SK-N-DZ (cell line): ENCODE measurements around the gene DBP.

Source experiments
- DNase-seq: peaks from one replicate; pipeline ENCODE4 v3.0.0-alpha.2; 2015; ENCODE audit warnings: low spot score

Gene DBP

GRCh38 chr19:48613852-48614435 is 23.2 kb downstream of the DBP start:
- no peak for DNase-seq

GRCh38 chr19:48613024-48613851 is 23.9 kb downstream of the DBP start:
- DNase-seq, result no peak

- DNase-seq, result no peak
Measured at GRCh38 chr19:48611872-48612271, 25.3 kb downstream of the DBP start.

GRCh38 chr19:48609571-48610108 is 27.5 kb downstream of the DBP start:
- no peak for DNase-seq

GRCh38 chr19:48608798-48609263 is 28.3 kb downstream of the DBP start:
- no peak for DNase-seq

- DNase-seq, result no peak
Measured at GRCh38 chr19:48607359-48607755, 29.8 kb downstream of the DBP start.

- no peak for DNase-seq
Measured at GRCh38 chr19:48606463-48607358, 30.5 kb downstream of the DBP start, which contains the start of gene SPACA4. TSS of gene SPACA4 (plus strand) at chr19:48606742. CDS start at chr19:48606979, 237 bp downstream.

GRCh38 chr19:48603850-48604249 is 33.3 kb downstream of the DBP start:
- no peak for DNase-seq

GRCh38 chr19:48603449-48603848 is 33.7 kb downstream of the DBP start:
- no peak for DNase-seq

- DNase-seq, result no peak
Measured at GRCh38 chr19:48603001-48603400, 34.2 kb downstream of the DBP start.

GRCh38 chr19:48600679-48601417 is 36.3 kb downstream of the DBP start:
- no peak for DNase-seq

- no peak for DNase-seq
Measured at GRCh38 chr19:48598996-48599700, 38.0 kb downstream of the DBP start.

- no peak for DNase-seq
Measured at GRCh38 chr19:48596679-48597465, 40.3 kb downstream of the DBP start.

GRCh38 chr19:48596237-48596636 is 40.9 kb downstream of the DBP start:
- no peak for DNase-seq

GRCh38 chr19:48595833-48596232 is 41.3 kb downstream of the DBP start:
- DNase-seq, result no peak

GRCh38 chr19:48595171-48595570 is 42.0 kb downstream of the DBP start:
- DNase-seq, result no peak

GRCh38 chr19:48591021-48591420 is 46.2 kb downstream of the DBP start:
- DNase-seq, result no peak

GRCh38 chr19:48588670-48589401 is 48.3 kb downstream of the DBP start:
- DNase-seq, result peak; percentile 59

GRCh38 chr19:48587387-48587786 is 49.8 kb downstream of the DBP start:
- DNase-seq, result no peak
